Fibroblast of skin of back (primary cell): ENCODE measurements around the gene LRTM1.

Experiments used
- DNase-seq: peaks from one replicate; pipeline ENCODE4 v3.0.0-alpha.2; 2013

Gene LRTM1

GRCh38 chr3:54939557-54940300 lies 11.9 kb upstream of the LRTM1 start:
- DNase-seq: no peak

- DNase-seq: no peak
Observed at GRCh38 chr3:54936561-54936960, 8.7 kb upstream of the LRTM1 start.

GRCh38 chr3:54935869-54936268 lies 8.0 kb upstream of the LRTM1 start:
- DNase-seq: no peak

- no peak for DNase-seq
Observed at GRCh38 chr3:54932606-54933005, 4.7 kb upstream of the LRTM1 start.

GRCh38 chr3:54931182-54931581 lies 3.3 kb upstream of the LRTM1 start:
- DNase-seq: no peak

GRCh38 chr3:54918516-54918915 lies 9.3 kb downstream of the LRTM1 start:
- no peak for DNase-seq

- DNase-seq: peak; percentile 71
Observed at GRCh38 chr3:54917862-54918261, 10.0 kb downstream of the LRTM1 start.

GRCh38 chr3:54917174-54917573 lies 10.7 kb downstream of the LRTM1 start:
- peak; percentile 73 for DNase-seq

- peak; percentile 38 for DNase-seq
Observed at GRCh38 chr3:54916732-54917131, 11.1 kb downstream of the LRTM1 start.

GRCh38 chr3:54915976-54916375 lies 11.9 kb downstream of the LRTM1 start:
- no peak for DNase-seq

- no peak for DNase-seq
Observed at GRCh38 chr3:54915181-54915580, 12.7 kb downstream of the LRTM1 start.

GRCh38 chr3:54914180-54914579 lies 13.7 kb downstream of the LRTM1 start:
- DNase-seq: no peak

- peak; percentile 74 for DNase-seq
Observed at GRCh38 chr3:54909191-54909590, 18.7 kb downstream of the LRTM1 start.

GRCh38 chr3:54906763-54907162 lies 21.1 kb downstream of the LRTM1 start:
- no peak for DNase-seq

- DNase-seq: no peak
Observed at GRCh38 chr3:54905920-54906319, 21.9 kb downstream of the LRTM1 start.

GRCh38 chr3:54905261-54905888 lies 22.5 kb downstream of the LRTM1 start:
- peak; percentile 77 for DNase-seq

GRCh38 chr3:54901906-54902685 lies 25.8 kb downstream of the LRTM1 start:
- no peak for DNase-seq

GRCh38 chr3:54900838-54901591 lies 26.8 kb downstream of the LRTM1 start:
- DNase-seq: peak; percentile 64

GRCh38 chr3:54899273-54899672 lies 28.6 kb downstream of the LRTM1 start:
- DNase-seq: no peak

- peak; percentile 88 for DNase-seq
Observed at GRCh38 chr3:54897028-54897711, 30.7 kb downstream of the LRTM1 start.

- no peak for DNase-seq
Observed at GRCh38 chr3:54895613-54896012, 32.2 kb downstream of the LRTM1 start.

GRCh38 chr3:54892168-54892567 lies 35.7 kb downstream of the LRTM1 start:
- DNase-seq: no peak
